NCI-H345 treated with DMSO at 0.1 percent for 48 hours (cell line): ENCODE data around the gene INTS7.
"Not testable (repeated sequence)": the region's sequence is repeated elsewhere in the genome, so short reads cannot be mapped to it uniquely, and the experiment has no call there.

Source experiments
- DNase-seq: peaks from one replicate; lab custom pipeline; 2025; ENCODE audit not compliant: unreplicated experiment; lab: John Stamatoyannopoulos, UW

INTS7 gene

GRCh38 chr1:211986628-211987254 lies 48.6 kb downstream of the INTS7 start:
- DNase-seq: no peak

- no peak for DNase-seq
Measured at GRCh38 chr1:211985556-211986264, 49.6 kb downstream of the INTS7 start.

GRCh38 chr1:211978596-211978995 lies 56.8 kb downstream of the INTS7 start:
- DNase-seq: no peak

GRCh38 chr1:211975152-211975941 lies 60.0 kb downstream of the INTS7 start:
- no peak for DNase-seq

DNA sequence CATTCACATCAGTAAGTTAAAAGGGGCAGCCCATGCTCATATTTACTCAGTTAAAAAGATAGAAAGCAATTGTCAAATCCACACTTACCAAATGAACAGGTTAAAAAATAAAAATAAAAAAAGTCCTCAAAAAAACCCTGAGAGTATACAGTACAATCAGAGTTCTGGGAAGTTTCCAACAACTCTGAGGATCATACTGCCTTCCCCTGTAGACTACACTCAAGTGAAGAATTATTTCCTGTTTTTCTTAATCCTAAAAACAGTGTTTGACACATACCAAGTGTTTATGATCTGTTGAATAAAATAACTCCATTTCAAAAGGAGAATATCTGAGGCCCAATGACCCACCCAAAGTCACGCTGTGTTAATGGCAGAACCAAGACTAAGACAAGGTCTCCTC lies 61.8 kb downstream of the INTS7 start:
- no peak for DNase-seq

DNA sequence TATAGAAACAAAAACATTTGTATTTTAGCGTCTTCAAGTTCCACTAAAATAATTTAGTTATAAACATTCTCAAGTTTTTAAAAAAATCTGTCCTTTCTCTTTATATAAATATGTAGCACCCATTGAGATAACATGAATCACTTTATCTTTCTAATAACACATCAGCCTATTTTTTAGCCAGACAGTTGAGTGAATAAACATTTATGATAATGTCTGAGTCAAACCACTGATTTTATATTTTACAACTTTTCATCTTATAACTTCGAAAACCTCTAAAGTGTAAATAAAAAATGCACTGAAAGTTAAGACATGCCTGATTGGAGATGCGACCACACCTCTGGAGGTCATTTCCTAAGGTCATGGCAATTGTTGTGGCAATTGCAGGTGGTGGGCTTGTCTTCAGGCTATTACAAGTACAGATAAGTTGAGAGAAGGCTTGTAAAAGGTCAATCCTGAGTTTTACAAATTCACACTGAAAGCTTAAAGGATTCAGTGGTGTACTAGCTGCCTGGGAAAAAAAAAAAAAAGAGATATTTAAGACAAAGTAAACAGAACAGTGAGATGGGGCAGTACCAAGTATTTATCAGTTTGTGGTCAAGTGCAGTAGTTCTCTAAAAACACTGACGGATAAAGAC lies 67.0 kb downstream of the INTS7 start:
- DNase-seq: no peak

GRCh38 chr1:211967704-211968103 lies 67.7 kb downstream of the INTS7 start:
- DNase-seq: no peak

GRCh38 chr1:211965108-211965805 lies 70.1 kb downstream of the INTS7 start:
- DNase-seq: no peak

DNA sequence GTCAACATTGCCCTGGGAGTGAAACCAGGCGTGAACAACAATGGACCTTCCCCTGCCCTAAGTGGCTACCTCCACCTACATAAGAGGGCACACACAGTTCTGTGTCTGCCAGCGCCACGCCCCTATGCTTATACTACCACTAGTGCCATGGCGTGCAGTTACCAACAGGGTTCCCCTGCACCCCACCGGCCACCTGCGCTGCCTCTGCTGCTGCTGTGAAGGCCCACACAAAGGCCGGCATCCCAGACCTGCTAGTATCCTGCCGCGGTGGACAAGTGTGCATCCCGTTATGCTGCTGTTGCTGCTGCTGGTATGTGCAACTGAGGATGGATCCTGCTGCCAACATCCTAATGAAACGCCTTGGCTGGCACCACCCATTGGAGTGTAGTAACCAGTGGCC lies 75.7 kb downstream of the INTS7 start:
- DNase-seq: no peak

DNA sequence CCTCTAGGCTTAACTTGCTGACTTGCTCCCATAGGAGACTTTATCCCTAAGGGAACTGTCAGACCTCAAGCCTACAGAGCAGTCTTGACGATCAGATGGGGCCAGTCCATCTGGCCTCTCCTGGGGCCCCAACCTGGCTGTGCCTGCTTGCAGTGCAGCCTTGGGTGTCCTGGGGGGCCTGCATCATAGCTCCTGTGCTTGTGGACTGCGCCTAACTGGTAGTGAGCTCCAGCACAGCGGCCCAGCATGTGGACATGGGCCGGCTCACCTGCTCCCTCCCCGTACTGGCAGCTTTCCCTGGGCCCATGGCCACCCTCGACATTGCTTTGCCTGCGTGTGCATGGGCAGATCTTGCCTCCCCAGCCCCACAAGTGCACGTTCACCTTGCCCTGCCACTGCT lies 76.1 kb downstream of the INTS7 start:
- no peak for DNase-seq

- not testable (repeated sequence) for DNase-seq
Measured at GRCh38 chr1:211954028-211954427, 81.3 kb downstream of the INTS7 start.

- not testable (repeated sequence) for DNase-seq
Measured at GRCh38 chr1:211953543-211953942, 81.8 kb downstream of the INTS7 start.

- DNase-seq: no peak
Measured at GRCh38 chr1:211952299-211952698, 83.1 kb downstream of the INTS7 start.

DNA sequence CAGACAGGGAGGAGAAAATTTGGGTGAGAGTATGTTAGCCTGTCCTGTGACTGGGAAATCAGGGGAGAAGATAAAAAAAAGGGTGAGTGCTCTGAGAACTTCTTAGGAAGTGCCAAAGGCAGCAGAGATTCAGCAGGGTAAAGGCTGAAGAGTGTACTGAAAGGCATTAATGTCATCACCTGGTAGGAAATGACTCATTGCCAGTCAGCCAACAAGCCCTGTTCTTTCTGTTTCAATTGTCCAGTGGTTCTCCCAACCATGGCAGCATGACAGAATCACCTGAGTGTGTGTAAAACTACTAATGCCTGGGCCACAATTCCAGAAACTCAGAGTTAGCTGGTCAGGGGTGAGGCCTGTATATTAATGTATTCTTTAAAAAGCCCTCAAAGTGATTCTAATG lies 83.5 kb downstream of the INTS7 start:
- no peak for DNase-seq

DNA sequence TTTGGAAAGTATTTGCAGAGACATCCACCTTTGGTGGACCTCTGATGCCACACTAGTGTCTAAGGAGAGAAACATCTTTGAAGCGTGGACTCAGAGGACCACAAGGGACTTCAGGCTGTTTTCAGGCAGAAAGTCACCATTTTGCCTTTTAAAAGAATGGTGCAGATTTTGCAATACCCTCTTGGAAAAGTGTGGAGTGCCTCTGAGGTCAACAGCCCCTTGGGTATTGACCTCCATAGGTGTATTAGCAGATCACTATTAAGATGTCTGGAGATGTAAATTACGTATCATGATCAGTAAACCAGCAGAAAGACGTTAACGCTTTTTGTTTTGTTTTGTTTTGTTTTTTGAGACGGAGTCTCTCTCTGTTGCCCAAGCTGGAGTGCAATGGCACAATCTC lies 87.0 kb downstream of the INTS7 start:
- DNase-seq: no peak

GRCh38 chr1:211947396-211948295 lies 87.7 kb downstream of the INTS7 start:
- peak; percentile 72 for DNase-seq

DNA sequence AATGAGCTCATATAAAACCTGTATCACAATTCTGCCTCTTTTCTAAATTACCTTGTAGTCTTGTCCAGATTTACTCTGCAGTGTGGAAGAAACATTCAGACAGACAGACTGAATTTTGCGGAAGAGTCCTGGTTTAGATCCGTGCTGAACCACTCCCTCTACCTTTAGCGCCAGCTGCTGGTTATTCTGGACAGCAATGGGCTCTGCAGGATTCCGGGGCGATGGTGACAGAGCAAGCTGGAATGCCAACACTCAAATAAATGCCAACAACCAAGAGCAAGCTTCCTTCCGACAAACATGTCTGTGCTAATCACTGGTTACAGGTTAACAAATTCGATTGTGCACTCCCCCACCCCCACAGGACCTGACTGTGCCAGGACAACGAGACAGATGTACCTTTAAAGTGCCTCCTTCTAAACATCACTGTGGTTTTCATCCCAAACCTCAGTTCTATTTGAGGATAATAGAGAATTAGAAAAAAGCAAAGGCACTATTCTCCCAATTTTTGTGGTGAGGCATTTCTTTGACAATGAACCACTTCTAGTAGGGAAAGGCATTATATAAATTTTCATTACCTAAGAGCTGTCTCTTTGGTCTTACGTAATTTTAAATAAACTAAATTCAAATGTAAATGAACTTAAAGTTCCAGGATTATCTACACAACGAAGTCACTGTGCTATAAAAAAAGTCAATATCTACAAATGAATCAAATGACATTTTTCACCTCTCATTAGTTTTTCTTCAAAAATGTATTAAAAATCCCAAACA lies 90.4 kb downstream of the INTS7 start:
- no peak for DNase-seq

DNA sequence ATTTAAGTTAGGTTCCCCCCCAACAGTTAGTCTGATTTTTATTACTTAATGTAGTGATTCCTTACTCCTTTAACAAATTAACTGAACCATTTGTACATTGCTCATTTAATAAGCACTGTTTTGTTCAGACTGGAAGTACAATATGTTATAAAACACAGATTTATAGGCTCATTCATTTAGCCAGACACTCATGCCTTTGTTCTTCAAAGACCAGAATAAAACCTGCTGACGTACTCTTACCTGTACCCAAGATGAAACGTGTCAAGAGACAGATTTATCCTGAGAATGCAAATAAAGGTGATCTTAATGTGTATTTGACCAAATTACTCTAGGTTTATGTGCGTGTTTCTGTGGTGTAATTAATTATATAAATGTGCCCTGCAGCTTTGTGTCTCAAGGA lies 92.8 kb downstream of the INTS7 start:
- DNase-seq: no peak

GRCh38 chr1:211939876-211940468 lies 95.4 kb downstream of the INTS7 start:
- no peak for DNase-seq
